Spleen (tissue), 7 donors: ENCODE data around the gene RNF207.

Experiments used
- CTCF ChIP-seq, 11 experiments: fragments of 200-600 bp in 7 of 11; fragments of 450-650 bp in 4 of 11; sonication (generic) in 4 of 11; IDR thresholded peaks in 8 of 11; conservative IDR thresholded peaks in 3 of 11; 1 replicate in 7 of 11; 2 replicates in 4 of 11; pipeline versions ENCODE4 v1.4.0 to v1.8.0; 2016 to 2021; ENCODE audit warnings: antibody characterized with exemption in 11 of 11, inconsistent platforms in 4 of 11, mild to moderate bottlenecking in 1 of 11
- POLR2A ChIP-seq, 3 donors: fragments of 450-650 bp; IDR thresholded peaks; one replicate each; pipeline ENCODE4 v1.5.1; 2017; ENCODE audit warnings: antibody characterized with exemption in 3 of 3, mild to moderate bottlenecking in 1 of 3
- POLR2AphosphoS5 ChIP-seq, 3 donors: sonication (generic); formaldehyde crosslinking; IDR thresholded peaks; one replicate each; pipeline ENCODE4 v1.5.1; 2017; ENCODE audit warnings: antibody characterized with exemption in 3 of 3
- donor health status: DM: no; HTN: no; CAD: no; lungs with moderate emphysema.
- donor health status: DM: no; HTN: no; CAD: no.
- donor health status: DM: no; HTN: no; CAD: no.

DNA sequence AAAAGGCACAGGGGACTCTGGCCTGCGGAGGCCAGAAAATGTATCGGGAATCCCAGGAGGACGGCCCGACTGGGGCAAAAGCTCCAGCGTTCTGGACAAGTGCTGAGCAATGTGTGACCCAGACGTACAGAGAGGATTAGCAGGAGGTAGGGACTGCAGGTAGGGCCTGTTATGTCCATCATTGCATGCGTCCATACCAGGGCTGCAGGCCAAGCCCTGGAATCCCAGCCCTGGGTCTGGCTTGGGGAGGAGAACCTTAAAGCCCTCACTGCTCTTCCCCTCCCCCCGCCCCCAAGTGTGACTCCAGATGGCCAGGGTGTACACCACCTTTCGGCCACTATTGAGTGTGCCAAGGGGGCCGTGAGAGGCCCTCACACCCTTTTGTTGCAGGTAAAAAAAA, 2.0 kb downstream of the RNF207 start:
- TF ChIP-seq CTCF (IDR thresholded peaks at IDR 0.05 in 8 of 11, conservative IDR thresholded peaks at IDR 0.05 in 3 of 11) (no peak), POLR2A (IDR thresholded peaks at IDR 0.05) (no peak), POLR2AphosphoS5 (IDR thresholded peaks at IDR 0.05) (no peak)
